GM04503 (cell line): Measurements from ENCODE around the gene RYR2.

ENCODE experiments used
- DNase-seq: peaks from one replicate; pipeline ENCODE4 v3.0.0-alpha.2; 2012; ENCODE audit warnings: low read depth

The RYR2 gene

DNA sequence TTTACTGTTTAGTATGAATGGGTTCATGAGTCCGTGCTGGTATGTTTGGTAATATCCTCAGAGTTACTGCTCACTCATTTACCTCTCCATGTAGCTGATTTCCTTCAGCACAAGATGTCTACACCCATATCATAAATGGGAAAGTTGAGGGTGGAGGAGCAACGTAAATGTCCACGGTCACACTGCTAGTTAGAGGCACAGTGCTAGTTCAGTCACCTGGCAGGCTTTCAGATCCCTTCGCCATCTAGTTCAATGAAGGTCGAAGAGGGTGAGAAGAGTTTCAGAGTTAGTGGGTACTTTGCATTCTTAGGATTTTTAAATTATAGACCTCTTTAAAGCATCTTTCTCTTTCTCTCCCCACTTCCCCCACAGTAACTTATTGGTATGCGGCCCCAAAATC is 630.0 kb downstream of the RYR2 start:
- DNase-seq, result no peak

DNA sequence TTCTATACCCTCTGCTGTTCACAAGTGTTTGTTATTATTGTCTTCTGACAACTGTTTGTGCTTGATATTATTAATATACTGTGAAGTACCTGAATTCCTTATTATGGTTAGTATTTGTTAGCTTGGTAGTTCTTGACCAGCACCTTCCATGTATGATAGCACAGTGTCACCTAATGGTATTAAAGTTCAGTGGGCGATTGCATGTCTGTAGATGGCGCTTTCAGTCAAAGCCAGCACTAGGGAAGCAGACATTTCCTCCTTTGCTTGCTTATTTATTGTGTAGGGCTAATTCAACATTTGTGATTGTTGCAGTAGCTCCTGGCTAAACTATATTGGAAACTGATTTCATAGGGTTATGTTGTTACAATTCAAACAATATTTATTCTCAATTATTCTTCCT is 630.8 kb downstream of the RYR2 start:
- no peak for DNase-seq

DNA sequence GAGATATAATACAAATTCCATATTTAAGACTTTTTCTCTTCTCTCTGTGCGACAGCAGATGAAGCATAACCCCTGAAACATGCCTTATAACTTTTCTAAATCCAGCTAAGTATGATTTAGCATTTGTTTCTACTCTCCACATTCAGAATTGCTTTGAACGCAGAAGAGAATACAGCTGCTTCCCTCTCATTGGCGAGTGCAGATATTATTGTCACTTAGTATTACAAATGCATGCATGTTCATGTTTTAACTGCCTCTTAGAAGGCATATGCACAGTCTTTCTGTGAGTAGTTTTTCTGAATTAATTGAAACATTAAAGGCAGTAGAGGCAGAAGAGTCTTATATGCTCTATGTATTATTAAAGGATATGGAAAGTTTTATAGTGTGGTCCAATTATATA is 631.6 kb downstream of the RYR2 start:
- DNase-seq, result no peak

DNA sequence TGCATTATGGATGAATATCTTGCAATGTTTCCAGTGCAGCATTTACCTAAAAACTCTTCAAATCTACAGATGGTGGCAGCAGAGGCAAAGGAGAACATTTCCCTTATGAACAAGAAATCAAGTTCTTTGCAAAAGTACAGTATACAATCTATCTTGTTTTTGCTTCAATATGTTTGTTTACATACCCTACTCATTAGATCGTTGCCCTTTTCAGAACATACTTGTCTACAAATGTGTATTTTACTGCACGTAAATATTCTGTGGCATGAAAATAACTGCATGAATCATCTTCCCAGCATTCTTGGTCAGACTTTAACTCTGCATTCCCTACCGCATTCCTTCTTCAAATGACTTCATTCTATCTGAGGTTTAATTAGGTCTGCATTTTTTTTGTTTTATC is 636.0 kb downstream of the RYR2 start:
- peak; percentile 22 for DNase-seq

DNA sequence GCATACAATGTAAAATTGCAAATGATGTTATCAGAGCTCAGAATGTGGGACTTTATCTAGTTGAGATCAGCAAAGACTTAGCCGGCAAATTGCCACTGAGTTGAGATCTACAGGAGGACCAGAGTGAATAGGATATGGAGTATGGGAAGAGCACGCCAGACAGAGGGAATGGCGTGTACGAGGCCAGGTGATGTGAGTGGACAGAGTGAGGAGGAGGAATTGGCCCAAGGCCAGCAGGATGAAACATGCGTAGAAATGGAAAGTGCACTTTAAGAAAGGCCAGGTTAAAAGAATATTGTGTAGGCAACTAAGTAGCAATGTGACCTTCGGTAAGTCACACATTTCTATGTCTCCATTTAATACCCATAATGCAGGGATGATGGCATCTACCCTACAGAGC is 637.7 kb downstream of the RYR2 start:
- no peak for DNase-seq

DNA sequence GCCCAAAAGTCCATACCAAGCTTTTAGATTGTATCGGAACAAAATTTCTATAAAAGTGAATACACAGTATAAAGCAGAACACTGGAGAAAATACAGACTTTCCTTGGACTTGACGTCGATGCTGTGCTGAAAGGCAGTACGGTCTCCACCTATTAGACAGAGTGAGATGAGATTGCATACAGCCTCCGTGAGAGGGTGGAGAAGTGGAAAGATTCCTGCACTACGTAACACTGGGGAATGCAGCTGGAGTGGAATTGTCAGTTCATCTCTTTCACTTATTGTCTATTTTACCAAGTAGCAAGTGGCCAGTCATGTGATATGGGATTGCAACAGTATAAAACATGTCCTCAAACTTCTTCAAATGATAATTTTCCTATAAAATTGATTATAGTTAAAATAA is 639.2 kb downstream of the RYR2 start:
- DNase-seq, result no peak

DNA sequence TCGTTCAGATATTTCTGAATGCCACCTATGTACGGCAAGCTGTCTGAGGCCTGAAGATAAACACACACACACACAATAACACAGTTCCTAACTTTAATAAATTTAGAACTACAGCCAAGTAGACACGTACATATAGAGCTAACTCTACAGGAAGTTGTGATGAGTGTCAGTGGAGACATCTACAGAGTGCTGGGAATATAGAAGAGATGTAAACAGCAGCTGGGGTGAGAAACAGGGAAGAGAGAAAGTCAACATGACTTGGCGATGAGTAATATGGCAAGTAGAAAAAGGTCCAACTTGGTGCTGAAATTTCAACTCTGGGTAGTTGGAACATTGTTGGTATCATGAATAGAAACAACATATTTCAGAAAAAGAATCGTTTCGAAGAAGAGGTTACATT is 642.3 kb downstream of the RYR2 start:
- DNase-seq, result no peak

DNA sequence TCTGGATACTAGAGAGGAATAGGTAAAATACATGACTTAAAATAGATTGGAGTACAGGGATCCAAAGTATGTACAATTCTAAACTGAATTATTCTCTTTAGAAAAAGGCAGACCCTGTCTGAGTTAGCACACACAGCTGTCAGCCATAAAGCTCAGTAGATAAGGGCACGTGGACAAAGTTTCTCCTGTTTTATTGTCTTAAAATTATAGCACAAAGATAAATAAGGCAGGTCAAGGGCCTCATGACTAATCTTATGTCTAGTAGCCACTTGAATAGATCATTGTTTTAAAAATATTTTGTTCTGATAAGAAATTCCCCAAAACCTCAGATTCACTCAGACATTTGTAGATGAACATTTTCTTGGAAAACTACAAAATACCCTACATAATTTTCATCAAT is 643.6 kb downstream of the RYR2 start:
- no peak for DNase-seq

DNA sequence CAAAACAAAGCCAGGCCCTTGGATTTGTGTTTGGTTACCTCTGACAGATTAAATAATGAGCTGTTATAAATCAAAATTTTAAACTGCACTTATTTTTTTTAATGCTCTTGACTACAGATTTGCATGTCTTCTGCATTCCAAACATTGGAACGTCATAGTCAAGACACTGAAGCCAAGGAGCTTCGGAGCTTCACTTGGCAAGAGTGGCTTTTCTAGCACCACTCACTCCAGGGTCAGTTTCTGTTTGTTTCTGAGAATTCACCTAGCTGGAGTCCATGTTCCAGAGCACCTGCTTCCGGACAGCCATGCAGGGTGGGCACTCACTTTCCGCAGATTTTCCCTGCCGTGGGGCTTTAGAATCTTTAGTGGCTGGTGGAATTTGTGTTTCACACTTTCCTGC is 645.8 kb downstream of the RYR2 start:
- no peak for DNase-seq

DNA sequence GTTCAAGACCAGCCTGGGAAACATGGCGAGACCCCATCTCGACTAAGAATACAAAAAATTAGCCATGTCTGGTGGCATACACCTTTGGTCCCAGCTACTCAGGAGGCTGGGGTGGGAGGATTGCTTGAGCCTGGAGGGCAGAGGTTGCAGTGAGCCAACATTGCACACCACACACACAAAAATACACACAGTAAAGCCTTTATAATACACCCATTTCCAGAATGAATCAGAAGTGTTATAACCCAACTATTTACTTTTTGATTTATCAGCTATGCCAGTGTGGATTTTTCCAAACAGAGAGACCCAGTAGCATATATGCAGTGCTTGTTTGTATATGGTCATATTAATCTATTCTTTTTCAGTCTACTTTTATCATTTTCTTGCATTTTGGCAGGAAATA is 648.7 kb downstream of the RYR2 start:
- no peak for DNase-seq

DNA sequence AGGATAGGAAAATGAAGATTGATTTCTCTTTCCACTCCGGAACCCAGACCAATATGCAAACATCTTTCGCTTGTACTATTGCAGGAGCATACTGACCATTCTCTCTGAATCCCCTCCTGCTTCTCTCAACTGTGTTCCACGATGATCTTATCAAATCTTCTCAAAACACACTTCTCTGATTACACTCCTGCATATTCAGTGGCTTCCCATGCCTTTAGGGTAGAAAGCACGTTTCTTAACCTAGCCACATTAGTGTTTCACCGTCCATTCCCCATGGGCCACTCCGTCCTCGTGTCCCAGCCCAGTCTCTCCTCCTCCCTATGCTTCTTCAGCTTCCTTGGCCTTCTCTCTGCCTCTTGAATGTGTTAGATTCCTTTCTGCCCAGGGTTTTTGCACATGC is 650.3 kb downstream of the RYR2 start:
- no peak for DNase-seq

DNA sequence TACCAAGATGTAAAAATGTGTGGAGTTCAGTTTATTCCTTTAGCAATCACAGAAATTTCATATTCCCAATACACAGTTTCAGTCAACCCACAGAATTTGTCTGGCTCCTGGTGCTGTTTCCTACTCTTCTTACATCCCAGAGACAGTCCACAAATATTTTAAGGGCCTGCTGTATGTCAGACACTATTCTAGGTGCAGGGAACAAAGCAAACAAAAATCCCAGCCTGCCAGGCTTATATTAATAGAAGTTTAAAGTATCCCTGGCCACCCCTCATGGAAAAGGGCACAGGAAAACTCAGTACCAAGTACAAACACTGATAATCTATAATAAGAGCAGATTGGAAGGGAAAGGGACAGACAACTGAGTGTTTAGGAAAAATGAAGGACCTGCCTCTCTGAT is 653.9 kb downstream of the RYR2 start:
- no peak for DNase-seq

DNA sequence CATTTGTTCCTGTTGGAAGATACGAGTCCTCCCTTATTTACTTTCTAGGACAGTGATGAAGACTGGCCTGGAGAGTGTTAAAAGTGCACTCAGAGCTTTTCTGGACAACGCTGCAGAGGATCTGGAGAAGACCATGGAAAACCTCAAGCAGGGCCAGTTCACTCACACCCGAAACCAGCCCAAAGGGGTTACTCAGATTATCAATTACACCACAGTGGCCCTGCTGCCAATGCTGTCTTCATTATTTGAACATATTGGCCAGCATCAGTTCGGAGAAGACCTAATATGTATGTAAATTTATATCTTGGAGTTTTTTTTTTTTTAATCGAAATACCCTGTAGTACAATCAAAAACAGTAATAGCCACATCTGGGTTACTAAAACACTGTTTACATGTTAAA is 658.2 kb downstream of the RYR2 start:
- DNase-seq, result no peak

DNA sequence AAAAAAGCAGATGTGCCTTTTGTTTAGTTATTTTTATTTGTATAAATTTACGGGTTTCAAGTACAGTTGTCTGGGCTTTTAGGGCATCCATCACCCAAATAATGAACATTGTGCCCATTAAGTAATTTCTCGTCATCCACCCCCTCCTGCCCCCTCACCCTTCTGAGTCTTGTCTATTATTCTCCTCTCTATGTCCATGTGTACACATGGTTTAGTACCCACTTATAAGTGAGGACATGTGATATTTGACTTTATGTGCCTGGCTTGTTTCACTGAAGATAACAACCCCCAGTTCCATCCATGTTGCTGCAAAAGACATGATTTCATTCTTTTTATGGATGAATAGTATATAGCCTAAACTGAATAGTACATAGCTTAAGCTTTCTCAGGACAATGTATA is 659.5 kb downstream of the RYR2 start:
- DNase-seq, result no peak

DNA sequence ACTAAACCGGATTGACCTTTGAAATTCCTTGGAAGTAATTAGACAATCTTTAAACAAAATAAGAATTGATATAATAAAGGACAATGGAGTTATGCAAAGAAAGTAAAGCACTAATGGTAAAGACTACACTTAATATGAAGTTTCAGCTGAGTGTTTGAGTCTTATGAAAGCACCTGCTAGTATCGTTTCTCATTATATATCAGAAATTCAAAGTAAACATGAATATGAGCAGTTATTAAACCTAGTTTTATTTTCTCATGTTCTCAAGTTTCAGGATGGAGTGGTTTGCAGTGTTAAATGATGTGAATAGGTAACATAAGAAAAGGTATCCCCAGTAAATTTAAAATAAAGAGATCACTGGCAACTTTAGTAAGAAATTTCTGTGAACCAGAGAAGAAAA is 660.2 kb downstream of the RYR2 start:
- DNase-seq, result no peak

DNA sequence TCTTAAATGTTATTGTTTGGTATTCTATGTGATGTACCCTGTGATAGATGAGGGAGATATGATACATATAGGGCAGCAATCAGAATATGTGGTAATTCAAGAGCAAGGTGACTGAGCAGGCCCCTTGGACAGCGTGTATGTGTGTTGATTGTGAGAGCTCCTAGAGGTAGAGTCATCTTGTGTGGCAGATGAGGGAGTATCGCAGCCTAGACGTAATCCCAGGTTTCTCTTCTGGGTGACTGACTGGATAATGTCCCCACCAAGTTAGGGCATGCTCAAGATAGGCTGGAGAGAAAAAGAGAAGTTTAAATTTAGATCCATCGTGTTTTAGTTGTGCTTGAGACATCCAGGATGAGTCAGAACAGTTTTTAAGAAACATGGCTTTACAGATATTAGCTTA is 663.5 kb downstream of the RYR2 start:
- no peak for DNase-seq

DNA sequence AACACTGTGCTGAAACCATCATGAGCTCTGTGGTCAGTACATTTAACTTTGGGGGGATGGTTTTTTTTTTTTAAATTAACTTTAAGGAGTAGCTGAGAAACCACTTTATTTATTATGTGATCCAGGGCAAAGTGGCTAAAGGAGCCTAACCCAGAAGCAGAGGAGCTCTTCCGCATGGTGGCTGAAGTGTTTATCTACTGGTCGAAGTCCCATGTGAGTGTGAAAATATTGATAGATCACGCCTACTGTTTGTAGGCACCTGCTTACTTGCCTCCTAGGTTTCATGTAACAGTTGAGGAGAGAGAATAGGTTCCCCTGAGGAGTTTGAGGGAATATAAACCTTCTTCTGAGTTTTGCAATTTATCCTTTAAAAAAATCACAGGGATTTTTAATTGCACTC is 667.4 kb downstream of the RYR2 start:
- DNase-seq, result no peak

DNA sequence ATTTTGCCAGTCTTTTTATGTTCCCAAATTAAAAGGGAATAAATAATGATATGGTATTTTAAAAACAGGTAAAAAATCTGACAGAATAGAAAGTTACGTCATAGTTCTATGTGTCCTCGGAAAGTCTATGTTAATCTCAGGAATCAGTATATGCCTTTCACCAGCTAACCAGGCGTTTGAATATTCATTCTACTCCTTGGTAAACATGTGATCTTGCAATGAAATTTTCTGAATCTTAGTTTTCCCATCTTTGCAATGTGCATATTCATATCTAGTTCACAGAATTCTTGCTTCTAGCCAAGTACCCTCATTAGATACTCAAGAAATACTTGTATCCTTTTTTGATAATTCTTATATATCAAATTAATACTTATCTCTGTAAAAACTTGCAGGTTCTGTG is 669.3 kb downstream of the RYR2 start:
- DNase-seq, result no peak

DNA sequence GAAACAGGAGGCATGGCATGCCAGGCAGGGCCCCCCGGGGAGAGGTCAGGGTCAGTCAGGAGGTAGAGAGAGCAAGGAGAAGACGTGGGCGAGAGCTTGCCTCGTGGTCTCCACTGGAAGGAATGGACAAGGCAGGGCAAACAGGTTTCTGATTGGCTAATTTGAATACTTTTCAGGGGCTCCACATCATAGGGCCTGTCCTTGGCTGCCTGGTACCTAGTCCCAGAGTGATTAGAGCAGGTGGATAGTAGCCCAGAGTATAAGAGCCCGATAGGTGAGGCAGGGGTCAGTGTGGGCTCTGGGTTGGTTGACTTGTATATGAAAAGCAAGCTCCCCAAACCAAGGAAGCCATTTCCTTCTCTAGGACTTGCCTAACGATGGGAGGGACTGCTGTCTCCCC is 670.1 kb downstream of the RYR2 start:
- DNase-seq, result no peak

DNA sequence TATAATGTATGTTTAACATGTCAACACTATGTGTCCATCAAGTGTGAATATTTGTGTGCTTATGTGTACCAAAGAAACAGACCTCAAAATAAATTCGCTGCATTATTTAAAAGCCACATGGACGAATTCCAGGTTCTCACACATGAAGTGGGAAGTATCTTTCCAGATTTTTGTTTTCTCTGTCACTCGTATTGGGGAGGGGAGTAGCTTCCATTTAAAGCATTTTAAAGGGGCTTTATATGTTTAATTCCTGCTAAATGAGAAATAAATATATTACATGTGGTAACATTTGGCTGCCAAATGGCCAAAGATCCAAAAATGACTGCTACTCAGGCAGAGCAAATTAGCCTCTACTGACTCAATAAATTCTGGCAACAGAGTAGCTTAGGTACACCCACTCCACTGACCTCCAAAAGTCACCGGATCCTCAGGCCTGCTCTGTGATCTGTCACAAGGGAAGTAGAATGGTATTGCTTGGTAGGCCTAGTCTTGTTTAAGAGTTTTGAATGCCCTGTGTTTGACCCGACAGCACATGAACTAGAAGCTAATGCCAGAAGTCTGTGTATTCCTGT is 670.7 kb downstream of the RYR2 start:
- DNase-seq, result no peak

DNA sequence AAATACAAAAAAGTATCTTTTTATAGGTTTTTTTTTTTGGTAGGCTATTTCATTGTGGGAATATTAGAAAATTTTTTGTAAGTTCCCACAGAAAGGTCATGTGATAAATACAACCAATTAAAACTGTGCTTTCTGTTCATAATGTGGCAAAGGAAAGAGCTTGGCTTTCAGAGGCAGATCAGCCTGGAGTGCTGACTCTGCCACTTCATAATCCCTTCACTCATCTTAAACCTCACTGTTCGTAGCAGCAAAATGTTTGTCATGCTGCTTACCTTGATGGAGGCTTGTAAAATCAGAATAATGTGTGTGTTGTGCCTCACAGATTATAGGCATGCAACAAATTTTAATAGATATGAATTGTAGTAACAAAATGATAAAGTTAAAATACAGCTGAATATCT is 671.9 kb downstream of the RYR2 start:
- DNase-seq, result no peak

DNA sequence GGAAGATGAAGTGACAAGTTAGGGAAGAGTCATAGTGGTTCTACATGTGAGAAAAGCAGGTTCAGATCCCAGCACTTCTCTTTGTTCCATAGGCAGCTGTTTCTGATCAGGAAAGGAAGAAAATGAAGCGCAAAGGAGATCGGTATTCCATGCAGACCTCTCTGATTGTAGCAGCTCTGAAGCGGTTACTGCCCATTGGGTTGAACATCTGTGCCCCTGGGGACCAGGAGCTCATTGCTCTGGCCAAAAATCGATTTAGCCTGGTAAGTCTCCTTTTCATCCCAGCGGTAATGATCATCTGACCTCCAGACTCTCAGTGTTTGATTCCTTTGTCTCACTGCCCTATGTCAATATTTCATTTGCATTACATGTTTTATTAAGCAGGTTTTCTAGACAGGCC is 675.1 kb downstream of the RYR2 start:
- DNase-seq, result no peak

DNA sequence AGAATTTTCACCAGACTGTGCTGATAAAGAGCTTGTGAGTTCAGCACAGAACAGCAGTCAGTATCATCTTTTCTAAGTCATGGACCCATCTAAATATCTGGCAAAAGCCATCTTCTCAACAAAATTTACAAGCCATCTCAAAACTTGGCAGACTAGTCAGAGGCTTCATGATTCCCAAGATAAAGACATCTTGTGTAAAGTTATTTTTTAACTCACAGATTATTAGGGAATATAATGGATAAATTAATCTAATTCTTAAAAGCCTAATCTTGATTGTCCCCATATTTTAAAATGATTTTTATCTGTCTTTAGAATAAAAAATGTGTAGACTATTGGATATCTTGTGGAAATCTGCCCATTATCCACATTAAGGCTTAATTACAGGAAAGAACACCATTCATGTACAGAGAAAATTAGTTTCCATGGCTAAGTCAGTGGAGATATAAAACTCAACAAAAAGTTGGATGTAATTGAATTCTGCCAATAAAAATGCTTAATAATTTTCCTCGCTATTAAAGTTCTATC is 688.9 kb downstream of the RYR2 start:
- no peak for DNase-seq

DNA sequence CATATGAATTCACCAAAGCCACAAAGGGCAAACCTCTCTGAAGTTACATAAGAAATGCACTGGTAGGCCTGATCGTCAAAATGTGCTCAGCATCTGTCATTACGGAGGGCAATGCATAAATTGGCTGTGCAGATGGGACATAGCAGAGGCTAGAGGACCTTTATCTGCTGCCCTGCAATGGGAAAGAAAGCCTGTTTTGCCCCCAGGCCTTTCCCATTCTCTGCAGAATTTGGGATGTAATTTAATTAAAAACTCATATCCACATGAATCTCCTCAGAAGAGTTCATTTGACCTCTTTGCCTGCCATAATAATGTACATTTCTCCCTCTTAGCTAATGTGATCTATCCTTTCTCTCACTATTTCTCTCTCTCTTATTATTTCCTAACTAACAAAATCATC is 690.7 kb downstream of the RYR2 start:
- DNase-seq, result no peak
